ENCODE results near the gene FLII.
"Not testable (repeated sequence)": the region's sequence is repeated elsewhere in the genome, so short reads cannot be mapped to it uniquely, and the experiment has no call there.

The FLII gene

GRCh38 chr17:18224053-18224386 is 34.5 kb downstream of the FLII start:
- no peak for DNase-seq (ENCODE audit: low read depth, low spot score)

GRCh38 chr17:18218756-18219415 is 39.7 kb downstream of the FLII start:
- DNase-seq (ENCODE audit: low read depth, low spot score), result no peak

- DNase-seq (ENCODE audit: low read depth, low spot score), result peak; percentile 61
Measured at GRCh38 chr17:18217412-18218015, 41.0 kb downstream of the FLII start.

- not testable (repeated sequence) for DNase-seq (ENCODE audit: low read depth, low spot score)
Measured at GRCh38 chr17:18216906-18217305, 41.6 kb downstream of the FLII start.

- no peak for DNase-seq (ENCODE audit: low read depth, low spot score)
Measured at GRCh38 chr17:18213666-18214270, 44.8 kb downstream of the FLII start.

- no peak for DNase-seq (ENCODE audit: low read depth, low spot score)
Measured at GRCh38 chr17:18208092-18208491, 50.4 kb downstream of the FLII start.

- DNase-seq (ENCODE audit: low read depth, low spot score), result no peak
Measured at GRCh38 chr17:18206962-18207361, 51.6 kb downstream of the FLII start.

GRCh38 chr17:18205861-18206260 is 52.7 kb downstream of the FLII start:
- no peak for DNase-seq (ENCODE audit: low read depth, low spot score)

- DNase-seq (ENCODE audit: low read depth, low spot score), result no peak
Measured at GRCh38 chr17:18203308-18203707, 55.2 kb downstream of the FLII start.

- no peak for DNase-seq (ENCODE audit: low read depth, low spot score)
Measured at GRCh38 chr17:18201108-18201507, 57.4 kb downstream of the FLII start.

GRCh38 chr17:18198530-18198929 is 60.0 kb downstream of the FLII start:
- DNase-seq (ENCODE audit: low read depth, low spot score), result no peak

- no peak for DNase-seq (ENCODE audit: low read depth, low spot score)
Measured at GRCh38 chr17:18197535-18198194, 60.9 kb downstream of the FLII start.

- DNase-seq (ENCODE audit: low read depth, low spot score), result no peak
Measured at GRCh38 chr17:18195246-18195645, 63.3 kb downstream of the FLII start.
